Mucosa of stomach (tissue), 1 donor: ENCODE results near the gene GPATCH4.
"Not testable (repeated sequence)": the region's sequence is repeated elsewhere in the genome, so short reads cannot be mapped to it uniquely, and the experiment has no call there.

Experiments used
- H3K27me3 ChIP-seq: one replicate; pipeline ENCODE4 v1.7.0; 2013; ENCODE audit warnings: mild to moderate bottlenecking, low read length; ENCODE audit not compliant: control insufficient read depth, insufficient read depth
- H3K36me3 ChIP-seq: one replicate; pipeline ENCODE4 v1.7.0; 2013; ENCODE audit warnings: low read length; ENCODE audit not compliant: control insufficient read depth, insufficient read depth
- H3K4me1 ChIP-seq: one replicate; pipeline ENCODE4 v1.7.0; 2013; ENCODE audit warnings: mild to moderate bottlenecking, low read length; ENCODE audit not compliant: control insufficient read depth, insufficient read depth
- H3K4me3 ChIP-seq: one replicate; pipeline ENCODE4 v1.7.0; 2013; ENCODE audit warnings: low read length
- H3K9ac ChIP-seq: one replicate; pipeline ENCODE4 v1.7.0; 2013; ENCODE audit warnings: mild to moderate bottlenecking, low read length, moderate library complexity
- H3K9me3 ChIP-seq: one replicate; pipeline ENCODE4 v1.7.0; 2013; ENCODE audit warnings: mild to moderate bottlenecking, low read length, moderate library complexity; ENCODE audit not compliant: control insufficient read depth
- donor health status: Pancreatic carcinoma.

The GPATCH4 gene

GRCh38 chr1:156641761-156642264 lies 40.5 kb upstream of the GPATCH4 start, which contains the start of gene BCAN:
TSS of gene BCAN (plus strand) at chr1:156642117. CDS start at chr1:156646055, 3,938 bp downstream.
- H3K4me3 ChIP-seq: no peak within 1 kb of the TSS
- H3K9me3 ChIP-seq: no peaks in the 10 kb centered on the region
- H3K9ac ChIP-seq: no peak within 1 kb of the TSS
- peaks cover 11% of the 10 kb centered on the region for H3K4me1 ChIP-seq
- H3K27me3 ChIP-seq: peaks cover 90% of the 10 kb centered on the region
- no peaks in the 10 kb centered on the region for H3K36me3 ChIP-seq

- Histone ChIP-seq H3K9ac (no peak overlapping the region), H3K4me1 (peaks cover 11% of the 10 kb centered on the region), H3K36me3 (no peaks in the 10 kb centered on the region), H3K9me3 (no peaks in the 10 kb centered on the region), H3K4me3 (no peak overlapping the region), H3K27me3 (peaks cover 87% of the 10 kb centered on the region)
Observed at GRCh38 chr1:156640842-156641706, 39.8 kb upstream of the GPATCH4 start.

- Histone ChIP-seq H3K36me3 (no peaks in the 10 kb centered on the region), H3K4me3 (no peak overlapping the region), H3K4me1 (peaks cover 11% of the 10 kb centered on the region), H3K27me3 (peaks cover 78% of the 10 kb centered on the region), H3K9me3 (no peaks in the 10 kb centered on the region), H3K9ac (no peak overlapping the region)
Observed at GRCh38 chr1:156639601-156640101, 38.4 kb upstream of the GPATCH4 start.

GRCh38 chr1:156638189-156638985 lies 37.1 kb upstream of the GPATCH4 start:
- Histone ChIP-seq H3K4me1 (peaks cover 11% of the 10 kb centered on the region), H3K4me3 (no peak overlapping the region), H3K9me3 (no peaks in the 10 kb centered on the region), H3K36me3 (no peaks in the 10 kb centered on the region), H3K27me3 (peaks cover 71% of the 10 kb centered on the region), H3K9ac (no peak overlapping the region)

GRCh38 chr1:156632355-156632754 lies 31.1 kb upstream of the GPATCH4 start:
- Histone ChIP-seq H3K36me3 (no peaks in the 10 kb centered on the region), H3K9me3 (no peaks in the 10 kb centered on the region), H3K27me3 (peaks cover 44% of the 10 kb centered on the region), H3K4me3 (no peak overlapping the region), H3K9ac (no peak overlapping the region), H3K4me1 (no peaks in the 10 kb centered on the region)

- not testable (repeated sequence) for H3K4me3 ChIP-seq, H3K36me3 ChIP-seq, H3K9me3 ChIP-seq, H3K9ac ChIP-seq, H3K4me1 ChIP-seq
- peaks cover 51% of the 10 kb centered on the region for H3K27me3 ChIP-seq
Observed at GRCh38 chr1:156631152-156631551, 29.9 kb upstream of the GPATCH4 start.

- Histone ChIP-seq H3K27me3 (peaks cover 61% of the 10 kb centered on the region), H3K9ac (no peak overlapping the region), H3K4me1 (peaks cover 8% of the 10 kb centered on the region), H3K36me3 (no peaks in the 10 kb centered on the region), H3K4me3 (no peak overlapping the region), H3K9me3 (no peaks in the 10 kb centered on the region)
Observed at GRCh38 chr1:156629823-156630449, 28.7 kb upstream of the GPATCH4 start.

DNA sequence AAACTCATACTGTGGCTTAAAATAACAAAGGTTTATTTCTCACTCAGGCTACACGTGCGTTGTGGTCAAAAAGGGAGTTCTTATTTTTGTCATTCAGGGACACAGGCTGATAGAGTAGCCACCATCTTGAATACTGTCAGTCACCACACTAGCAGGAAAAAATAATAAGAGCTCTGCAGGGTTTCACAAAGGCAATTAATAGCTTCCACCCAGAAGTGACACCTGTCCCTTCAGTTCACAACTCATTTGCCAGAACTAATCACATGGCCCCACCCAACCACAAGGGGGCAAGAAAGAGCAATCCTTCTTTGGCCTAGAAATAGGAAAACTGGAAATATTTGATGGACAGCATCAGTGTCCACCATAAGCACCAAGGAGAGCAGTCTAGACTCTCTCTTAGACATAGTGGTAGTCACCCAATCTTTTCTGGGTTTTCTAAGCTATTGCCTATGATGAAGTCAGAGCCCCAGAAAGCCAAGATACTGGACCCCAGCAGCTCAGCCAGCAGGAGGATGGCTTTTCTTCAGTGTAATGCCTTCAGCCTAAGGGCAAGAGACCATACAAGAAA lies 26.1 kb upstream of the GPATCH4 start:
- Histone ChIP-seq H3K27me3 (peaks cover 66% of the 10 kb centered on the region), H3K4me3 (no peak overlapping the region), H3K9ac (no peak overlapping the region)

GRCh38 chr1:156626079-156626438 lies 24.8 kb upstream of the GPATCH4 start:
- H3K27me3 ChIP-seq: peaks cover 68% of the 10 kb centered on the region
- H3K9ac ChIP-seq: no peak overlapping the region
- no peaks in the 10 kb centered on the region for H3K9me3 ChIP-seq
- no peaks in the 10 kb centered on the region for H3K36me3 ChIP-seq
- H3K4me1 ChIP-seq: peaks cover 20% of the 10 kb centered on the region
- no peak overlapping the region for H3K4me3 ChIP-seq

More for the DNA sequence above, 26.1 kb upstream of the GPATCH4 start:
- no peaks in the 10 kb centered on the region for H3K36me3 ChIP-seq
- no peaks in the 10 kb centered on the region for H3K9me3 ChIP-seq
- peaks cover 20% of the 10 kb centered on the region for H3K4me1 ChIP-seq

- H3K36me3 ChIP-seq: no peaks in the 10 kb centered on the region
- no peaks in the 10 kb centered on the region for H3K9me3 ChIP-seq
- peaks cover 73% of the 10 kb centered on the region for H3K27me3 ChIP-seq
- H3K9ac ChIP-seq: no peak overlapping the region
- peaks cover 20% of the 10 kb centered on the region for H3K4me1 ChIP-seq
- H3K4me3 ChIP-seq: no peak overlapping the region
Observed at GRCh38 chr1:156625436-156626078, 24.3 kb upstream of the GPATCH4 start.

- H3K4me3 ChIP-seq: no peak overlapping the region
- H3K27me3 ChIP-seq: peaks cover 71% of the 10 kb centered on the region
- no peak overlapping the region for H3K9ac ChIP-seq
Observed at GRCh38 chr1:156624814-156625435, 23.6 kb upstream of the GPATCH4 start.

More at GRCh38 chr1:156624814-156625435, 23.6 kb upstream of the GPATCH4 start:
- peaks cover 20% of the 10 kb centered on the region for H3K4me1 ChIP-seq
- H3K9me3 ChIP-seq: no peaks in the 10 kb centered on the region
- no peaks in the 10 kb centered on the region for H3K36me3 ChIP-seq
